SK-N-SH treated with all-trans-retinoic acid at 6 μM for 48 hours (cell line): ENCODE results near the gene TLNRD1.

ENCODE experiments used
- ATAC-seq: fragments of 200-7000 bp; cut with Tn5 transposase; 3 replicates; pipeline ENCODE4 v1.9.1; 2020; ENCODE audit warnings: mild to moderate bottlenecking, moderate library complexity
- ARNTL ChIP-seq: fragments of 450-650 bp; formaldehyde crosslinking; IDR thresholded peaks from 2 replicates; pipeline ENCODE4 v1.5.0; 2020; ENCODE audit warnings: low read depth, mild to moderate bottlenecking, moderate library complexity, borderline replicate concordance
- BACH2 ChIP-seq: fragments of 250-450 bp; sonication (Bioruptor Pico); IDR thresholded peaks from 2 replicates; pipeline ENCODE4 v1.9.0; 2021; ENCODE audit warnings: mild to moderate bottlenecking, borderline replicate concordance
- CREB5 ChIP-seq: fragments of 250-450 bp; sonication (Bioruptor Pico); IDR thresholded peaks from 2 replicates; pipeline ENCODE4 v1.5.1; 2020; ENCODE audit warnings: low read depth, mild to moderate bottlenecking, moderate library complexity
- CSDC2 ChIP-seq: fragments of 250-450 bp; sonication (Bioruptor Pico); IDR thresholded peaks from 2 replicates; pipeline ENCODE4 v1.5.0; 2020; ENCODE audit warnings: mild to moderate bottlenecking, moderate library complexity
- CSRNP3 ChIP-seq: fragments of 250-450 bp; sonication (Bioruptor Pico); IDR thresholded peaks from 2 replicates; pipeline ENCODE4 v1.5.1; 2021; ENCODE audit warnings: mild to moderate bottlenecking, moderate library complexity
- ESRRG ChIP-seq: fragments of 250-450 bp; sonication (Bioruptor Pico); IDR thresholded peaks from 2 replicates; pipeline ENCODE4 v1.6.1; 2021; ENCODE audit warnings: mild to moderate bottlenecking
- GLIS3 ChIP-seq: fragments of 250-450 bp; sonication (Bioruptor Pico); IDR thresholded peaks from 2 replicates; pipeline ENCODE4 v1.5.0; 2020; ENCODE audit warnings: mild to moderate bottlenecking, moderate library complexity
- ISL1 ChIP-seq: fragments of 250-450 bp; sonication (Bioruptor Pico); IDR thresholded peaks from 2 replicates; pipeline ENCODE4 v2.1.2; 2022; ENCODE audit warnings: mild to moderate bottlenecking, moderate library complexity
- OSR1 ChIP-seq: fragments of 250-450 bp; sonication (Bioruptor Pico); IDR thresholded peaks from 2 replicates; pipeline ENCODE4 v1.8.0; 2022; ENCODE audit warnings: moderate library complexity, mild to moderate bottlenecking, inconsistent platforms
- PATZ1 ChIP-seq: fragments of 250-450 bp; sonication (Bioruptor Pico); IDR thresholded peaks from 2 replicates; pipeline ENCODE4 v1.8.0; 2020; ENCODE audit warnings: mild to moderate bottlenecking, moderate library complexity, borderline replicate concordance
- POU6F1 ChIP-seq: fragments of 250-450 bp; sonication (Bioruptor Pico); IDR thresholded peaks from 2 replicates; pipeline ENCODE4 v1.8.0; 2021; ENCODE audit warnings: low read depth, mild to moderate bottlenecking, moderate library complexity, borderline replicate concordance
- PPARA ChIP-seq: fragments of 250-450 bp; sonication (Bioruptor Pico); IDR thresholded peaks from 2 replicates; pipeline ENCODE4 v1.5.0; 2020; ENCODE audit warnings: mild to moderate bottlenecking, borderline replicate concordance
- RARB ChIP-seq: fragments of 250-450 bp; sonication (Bioruptor Pico); IDR thresholded peaks from 2 replicates; pipeline ENCODE4 v1.8.0; 2021; ENCODE audit warnings: mild to moderate bottlenecking, moderate library complexity
- SNAI2 ChIP-seq: fragments of 250-450 bp; sonication (Bioruptor Pico); IDR thresholded peaks from 2 replicates; pipeline ENCODE4 v1.5.0; 2020; ENCODE audit warnings: mild to moderate bottlenecking, moderate library complexity
- TCF4 ChIP-seq: fragments of 250-450 bp; sonication (Bioruptor Pico); IDR thresholded peaks from 2 replicates; pipeline ENCODE4 v1.8.0; 2021; ENCODE audit warnings: mild to moderate bottlenecking, moderate library complexity, borderline replicate concordance
- TOX ChIP-seq: fragments of 250-450 bp; sonication (Bioruptor Pico); IDR thresholded peaks from 2 replicates; pipeline ENCODE4 v1.8.0; 2021; ENCODE audit warnings: mild to moderate bottlenecking, moderate library complexity, borderline replicate concordance
- TSHZ2 ChIP-seq: fragments of 250-450 bp; sonication (Bioruptor Pico); IDR thresholded peaks from 2 replicates; pipeline ENCODE4 v1.5.0; 2020; ENCODE audit warnings: mild to moderate bottlenecking, moderate library complexity
- ZC3H10 ChIP-seq: fragments of 250-450 bp; sonication (Bioruptor Pico); IDR thresholded peaks from 2 replicates; pipeline ENCODE4 v1.5.1; 2021; ENCODE audit warnings: mild to moderate bottlenecking, moderate library complexity
- ZFP3 ChIP-seq: fragments of 250-450 bp; sonication (Bioruptor Pico); IDR thresholded peaks from 2 replicates; pipeline ENCODE4 v1.5.0; 2020; ENCODE audit warnings: mild to moderate bottlenecking, moderate library complexity
- ZFP30 ChIP-seq: fragments of 450-650 bp; formaldehyde crosslinking; IDR thresholded peaks from 2 replicates; pipeline ENCODE4 v1.5.0; 2022; ENCODE audit warnings: mild to moderate bottlenecking, moderate library complexity
- ZNF565 ChIP-seq: fragments of 450-650 bp; formaldehyde crosslinking; conservative IDR thresholded peaks from 2 replicates; pipeline ENCODE4 v1.5.0; 2020; ENCODE audit warnings: low read depth, mild to moderate bottlenecking, moderate library complexity
- ZNF8 ChIP-seq: fragments of 450-650 bp; formaldehyde crosslinking; IDR thresholded peaks from 2 replicates; pipeline ENCODE4 v1.5.0; 2020; ENCODE audit warnings: mild to moderate bottlenecking, moderate library complexity

The TLNRD1 gene

GRCh38 chr15:81001152-81002008 lies 657 bp downstream of the TLNRD1 start:
- no peak for TF ChIP-seq POU6F1 (CRISPR knock-in tag)
- no peak for TF ChIP-seq BACH2 (CRISPR knock-in tag)
- TF ChIP-seq SNAI2 (CRISPR knock-in tag), result no peak
- TF ChIP-seq PPARA (CRISPR knock-in tag), result no peak
- TF ChIP-seq ESRRG (CRISPR knock-in tag), result no peak
- no peak for TF ChIP-seq TOX
- no peak for TF ChIP-seq GLIS3 (CRISPR knock-in tag)
- TF ChIP-seq ZNF8, result no peak
- no peak for TF ChIP-seq OSR1 (CRISPR knock-in tag)
- TF ChIP-seq ZNF565 (CRISPR knock-in tag), result no peak
- TF ChIP-seq RARB (CRISPR knock-in tag), result no peak
- no peak for TF ChIP-seq ISL1 (CRISPR knock-in tag)
- no peak for TF ChIP-seq CREB5 (CRISPR knock-in tag)
- no peak for TF ChIP-seq TCF4 (CRISPR knock-in tag)
- no peak for TF ChIP-seq ZC3H10
- peak; percentile 66 for ATAC-seq

GRCh38 chr15:81002009-81002330 lies 1.2 kb downstream of the TLNRD1 start:
- ATAC-seq, result peak; percentile 34
- TF ChIP-seq ZFP30 (no peak), ARNTL (CRISPR knock-in tag) (no peak), ZFP3 (CRISPR knock-in tag) (no peak), ZNF8 (no peak), TSHZ2 (CRISPR knock-in tag) (no peak), PATZ1 (CRISPR knock-in tag) (no peak), GLIS3 (CRISPR knock-in tag) (no peak), OSR1 (CRISPR knock-in tag) (no peak), CREB5 (CRISPR knock-in tag) (no peak), TOX (no peak), CSRNP3 (no peak), SNAI2 (CRISPR knock-in tag) (no peak), TCF4 (CRISPR knock-in tag) (no peak), BACH2 (CRISPR knock-in tag) (no peak), ZNF565 (CRISPR knock-in tag) (no peak), RARB (CRISPR knock-in tag) (no peak), ZC3H10 (no peak), CSDC2 (no peak), POU6F1 (CRISPR knock-in tag) (no peak)
